SKM-1 (cell line): Measurements from ENCODE around the gene NAV2.

Experiments
- DNase-seq: peaks from one replicate; lab custom pipeline; 2025; ENCODE audit not compliant: unreplicated experiment; lab: John Stamatoyannopoulos, UW

The NAV2 gene

GRCh38 chr11:19774329-19774728, 61.7 kb downstream of the NAV2 start:
- DNase-seq = no peak

GRCh38 chr11:19774817-19775580, 62.4 kb downstream of the NAV2 start:
- DNase-seq = no peak

- no peak for DNase-seq
Observed at GRCh38 chr11:19775622-19776021, 63.0 kb downstream of the NAV2 start.

- DNase-seq = no peak
Observed at GRCh38 chr11:19777039-19777376, 64.4 kb downstream of the NAV2 start.

GRCh38 chr11:19777377-19778102, 64.9 kb downstream of the NAV2 start:
- no peak for DNase-seq

- no peak for DNase-seq
Observed at GRCh38 chr11:19779740-19780139, 67.1 kb downstream of the NAV2 start.

GRCh38 chr11:19781351-19781750, 68.7 kb downstream of the NAV2 start:
- DNase-seq = no peak

GRCh38 chr11:19785265-19785664, 72.6 kb downstream of the NAV2 start:
- DNase-seq = no peak

GRCh38 chr11:19786644-19787043, 74.0 kb downstream of the NAV2 start:
- DNase-seq = no peak

- no peak for DNase-seq
Observed at GRCh38 chr11:19788435-19788834, 75.8 kb downstream of the NAV2 start.

GRCh38 chr11:19789245-19789644, 76.6 kb downstream of the NAV2 start:
- no peak for DNase-seq

GRCh38 chr11:19789835-19790710, 77.4 kb downstream of the NAV2 start:
- no peak for DNase-seq

GRCh38 chr11:19790831-19791552, 78.4 kb downstream of the NAV2 start:
- no peak for DNase-seq

GRCh38 chr11:19792510-19792909, 79.9 kb downstream of the NAV2 start:
- DNase-seq = no peak

GRCh38 chr11:19793326-19793725, 80.7 kb downstream of the NAV2 start:
- DNase-seq = no peak

GRCh38 chr11:19794161-19794560, 81.5 kb downstream of the NAV2 start:
- no peak for DNase-seq

GRCh38 chr11:19795082-19795481, 82.4 kb downstream of the NAV2 start:
- no peak for DNase-seq

- no peak for DNase-seq
Observed at GRCh38 chr11:19800162-19800561, 87.5 kb downstream of the NAV2 start.

- DNase-seq = no peak
Observed at GRCh38 chr11:19800714-19801519, 88.3 kb downstream of the NAV2 start.

GRCh38 chr11:19802773-19803293, 90.2 kb downstream of the NAV2 start:
- DNase-seq = no peak
